HL-60 (cell line): ENCODE measurements around the gene THAP3.

Source experiments
- TF ChIP-seq, protein P1 (sequence below): IDR thresholded peaks from one replicate; pipeline ENCODE4 v1.5.1; 2011; ENCODE audit warnings: low read length, control low read depth, inconsistent platforms; ENCODE audit not compliant: insufficient read depth
- TF ChIP-seq, protein P2 (sequence below): IDR thresholded peaks from 2 replicates; pipeline ENCODE4 v1.6.1; 2012; ENCODE audit warnings: low read depth; ENCODE audit not compliant: insufficient replicate concordance

DNA sequence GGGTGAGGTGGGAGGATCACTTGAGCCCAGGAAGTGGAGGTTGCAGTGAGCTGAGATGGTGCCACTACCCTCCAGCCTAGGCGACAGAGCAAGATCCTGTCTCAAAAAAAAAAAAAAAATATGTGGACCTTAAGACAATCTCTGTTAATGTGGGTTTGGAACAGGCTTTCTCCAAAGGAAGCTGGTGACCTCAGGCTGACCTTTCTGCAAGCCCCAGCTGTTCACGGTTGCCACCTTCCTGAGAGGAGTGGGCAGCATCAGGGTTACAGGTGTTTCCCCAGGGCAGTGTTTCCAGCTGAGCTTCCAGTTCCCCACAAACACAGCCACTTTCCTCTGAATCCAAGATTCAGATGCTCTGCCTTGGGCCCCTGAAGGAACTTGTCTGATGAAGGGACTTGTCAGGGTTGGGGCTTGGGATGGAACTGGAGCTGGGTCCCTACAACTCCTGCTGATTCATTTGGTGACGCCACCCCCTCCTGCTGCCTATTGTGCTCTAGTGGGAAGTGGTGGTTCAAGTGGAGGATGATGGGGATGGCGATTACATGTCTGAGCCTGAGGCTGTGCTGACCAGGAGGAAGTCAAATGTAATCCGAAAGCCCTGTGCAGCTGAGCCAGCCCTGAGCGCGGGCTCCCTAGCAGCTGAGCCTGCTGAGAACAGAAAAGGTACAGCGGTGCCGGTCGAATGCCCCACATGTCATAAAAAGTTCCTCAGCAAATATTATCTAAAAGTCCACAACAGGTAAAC lies 42.9 kb upstream of the THAP3 start:
- TF ChIP-seq, protein P1, sequence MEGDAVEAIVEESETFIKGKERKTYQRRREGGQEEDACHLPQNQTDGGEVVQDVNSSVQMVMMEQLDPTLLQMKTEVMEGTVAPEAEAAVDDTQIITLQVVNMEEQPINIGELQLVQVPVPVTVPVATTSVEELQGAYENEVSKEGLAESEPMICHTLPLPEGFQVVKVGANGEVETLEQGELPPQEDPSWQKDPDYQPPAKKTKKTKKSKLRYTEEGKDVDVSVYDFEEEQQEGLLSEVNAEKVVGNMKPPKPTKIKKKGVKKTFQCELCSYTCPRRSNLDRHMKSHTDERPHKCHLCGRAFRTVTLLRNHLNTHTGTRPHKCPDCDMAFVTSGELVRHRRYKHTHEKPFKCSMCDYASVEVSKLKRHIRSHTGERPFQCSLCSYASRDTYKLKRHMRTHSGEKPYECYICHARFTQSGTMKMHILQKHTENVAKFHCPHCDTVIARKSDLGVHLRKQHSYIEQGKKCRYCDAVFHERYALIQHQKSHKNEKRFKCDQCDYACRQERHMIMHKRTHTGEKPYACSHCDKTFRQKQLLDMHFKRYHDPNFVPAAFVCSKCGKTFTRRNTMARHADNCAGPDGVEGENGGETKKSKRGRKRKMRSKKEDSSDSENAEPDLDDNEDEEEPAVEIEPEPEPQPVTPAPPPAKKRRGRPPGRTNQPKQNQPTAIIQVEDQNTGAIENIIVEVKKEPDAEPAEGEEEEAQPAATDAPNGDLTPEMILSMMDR: no peak
- TF ChIP-seq, protein P2, sequence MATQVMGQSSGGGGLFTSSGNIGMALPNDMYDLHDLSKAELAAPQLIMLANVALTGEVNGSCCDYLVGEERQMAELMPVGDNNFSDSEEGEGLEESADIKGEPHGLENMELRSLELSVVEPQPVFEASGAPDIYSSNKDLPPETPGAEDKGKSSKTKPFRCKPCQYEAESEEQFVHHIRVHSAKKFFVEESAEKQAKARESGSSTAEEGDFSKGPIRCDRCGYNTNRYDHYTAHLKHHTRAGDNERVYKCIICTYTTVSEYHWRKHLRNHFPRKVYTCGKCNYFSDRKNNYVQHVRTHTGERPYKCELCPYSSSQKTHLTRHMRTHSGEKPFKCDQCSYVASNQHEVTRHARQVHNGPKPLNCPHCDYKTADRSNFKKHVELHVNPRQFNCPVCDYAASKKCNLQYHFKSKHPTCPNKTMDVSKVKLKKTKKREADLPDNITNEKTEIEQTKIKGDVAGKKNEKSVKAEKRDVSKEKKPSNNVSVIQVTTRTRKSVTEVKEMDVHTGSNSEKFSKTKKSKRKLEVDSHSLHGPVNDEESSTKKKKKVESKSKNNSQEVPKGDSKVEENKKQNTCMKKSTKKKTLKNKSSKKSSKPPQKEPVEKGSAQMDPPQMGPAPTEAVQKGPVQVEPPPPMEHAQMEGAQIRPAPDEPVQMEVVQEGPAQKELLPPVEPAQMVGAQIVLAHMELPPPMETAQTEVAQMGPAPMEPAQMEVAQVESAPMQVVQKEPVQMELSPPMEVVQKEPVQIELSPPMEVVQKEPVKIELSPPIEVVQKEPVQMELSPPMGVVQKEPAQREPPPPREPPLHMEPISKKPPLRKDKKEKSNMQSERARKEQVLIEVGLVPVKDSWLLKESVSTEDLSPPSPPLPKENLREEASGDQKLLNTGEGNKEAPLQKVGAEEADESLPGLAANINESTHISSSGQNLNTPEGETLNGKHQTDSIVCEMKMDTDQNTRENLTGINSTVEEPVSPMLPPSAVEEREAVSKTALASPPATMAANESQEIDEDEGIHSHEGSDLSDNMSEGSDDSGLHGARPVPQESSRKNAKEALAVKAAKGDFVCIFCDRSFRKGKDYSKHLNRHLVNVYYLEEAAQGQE: no peak
